PFSK-1 (cell line): ENCODE data around the gene SPRYD7. TPM values are rescaled to one million over a fixed set of nuclear protein-coding genes. Genes with fewer than 3 reads are reported as not detected.

Experiments used
- FOXP2 ChIP-seq: optimal IDR thresholded peaks from 2 replicates; pipeline ENCODE3; 2011; ENCODE audit warnings: borderline replicate concordance, control low read depth, inconsistent platforms; ENCODE audit not compliant: insufficient read depth; ENCODE audit errors: extremely low read length, extremely low read depth
- POLR2AphosphoS5 ChIP-seq: IDR thresholded peaks from 2 replicates; pipeline ENCODE4 v1.6.1; 2012; ENCODE audit warnings: low read depth, mild to moderate bottlenecking, control low read depth, low read length, moderate library complexity
- SIN3A ChIP-seq: IDR thresholded peaks from 2 replicates; pipeline ENCODE4 v1.6.1; 2012; ENCODE audit warnings: mild to moderate bottlenecking, low read length, moderate library complexity, borderline replicate concordance; ENCODE audit not compliant: insufficient read depth
- TAF1 ChIP-seq: IDR thresholded peaks from 2 replicates; pipeline ENCODE4 v1.6.1; 2012; ENCODE audit warnings: low read length, control low read depth, borderline replicate concordance; ENCODE audit not compliant: insufficient read depth
- polyA plus RNA-seq: library from polyadenylated mRNA; unstranded; fragments of >200 nt; gene quantifications from one replicate; pipeline ENCODE4 v1.2.1, GENCODE V29; 2012; ENCODE audit warnings: low read depth, missing spikeins; ENCODE audit not compliant: insufficient read length
- TF ChIP-seq, protein P1 (sequence below), 2 experiments: IDR thresholded peaks; 2 replicates each; pipeline versions ENCODE4 v1.6.1 to v1.8.0; 2011 to 2012; ENCODE audit warnings: low read depth in 2 of 2, low read length in 2 of 2, control low read depth in 1 of 2, inconsistent platforms in 1 of 2, mild to moderate bottlenecking in 1 of 2, moderate library complexity in 1 of 2; ENCODE audit not compliant: insufficient read depth in 1 of 2

The SPRYD7 gene
- polyA plus RNA-seq: 17.1 TPM

DNA sequence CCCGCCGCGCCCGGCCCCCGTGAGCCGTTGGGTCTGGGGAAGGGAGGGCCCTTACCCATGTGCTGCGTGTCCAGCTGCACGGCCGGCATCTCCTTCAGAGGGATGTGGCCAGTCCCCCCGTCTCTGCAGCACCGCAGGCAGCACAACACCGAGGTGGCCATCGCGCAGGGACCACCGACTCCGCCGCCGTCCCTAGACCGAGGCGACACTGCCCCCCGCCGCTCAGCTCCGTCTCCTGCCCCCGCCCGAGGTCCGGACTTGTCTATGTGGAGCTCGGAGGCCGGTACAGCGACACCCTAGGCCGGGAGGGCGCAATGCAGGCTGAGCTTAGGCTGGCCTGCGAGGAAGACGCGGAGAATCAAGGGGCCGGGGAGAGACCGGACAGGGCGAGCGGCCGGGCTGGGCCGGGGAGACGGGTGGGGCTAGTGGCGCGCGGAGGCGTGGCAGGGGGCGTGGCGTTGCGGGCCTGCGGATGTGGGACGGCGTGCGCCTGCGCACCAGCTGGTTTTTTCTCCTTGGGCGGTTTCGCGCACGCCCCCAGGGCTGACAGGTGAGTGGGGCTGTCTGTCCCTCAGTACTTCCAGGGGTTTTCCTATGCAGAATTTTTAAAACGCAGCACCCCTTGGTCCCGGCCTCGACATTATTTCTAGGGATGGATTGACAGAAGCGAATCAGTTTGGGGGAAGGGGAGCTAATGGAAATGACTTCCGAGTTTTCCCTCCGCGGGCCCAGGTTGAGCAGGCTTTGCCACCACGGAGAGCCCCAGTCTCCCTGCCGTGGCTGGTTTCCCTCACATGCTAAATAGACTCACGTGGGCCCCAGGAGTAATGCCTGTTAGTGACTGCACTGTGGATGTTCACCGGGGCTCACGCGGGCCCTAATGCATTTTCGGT lies at the start of gene SPRYD7:
Gene SPRYD7 (minus strand): TSS at position 266 of the 893 bp plus-strand sequence. CDS start 105 bp downstream, at position 161.
- TF ChIP-seq SIN3A: no peak
- TF ChIP-seq, protein P1, sequence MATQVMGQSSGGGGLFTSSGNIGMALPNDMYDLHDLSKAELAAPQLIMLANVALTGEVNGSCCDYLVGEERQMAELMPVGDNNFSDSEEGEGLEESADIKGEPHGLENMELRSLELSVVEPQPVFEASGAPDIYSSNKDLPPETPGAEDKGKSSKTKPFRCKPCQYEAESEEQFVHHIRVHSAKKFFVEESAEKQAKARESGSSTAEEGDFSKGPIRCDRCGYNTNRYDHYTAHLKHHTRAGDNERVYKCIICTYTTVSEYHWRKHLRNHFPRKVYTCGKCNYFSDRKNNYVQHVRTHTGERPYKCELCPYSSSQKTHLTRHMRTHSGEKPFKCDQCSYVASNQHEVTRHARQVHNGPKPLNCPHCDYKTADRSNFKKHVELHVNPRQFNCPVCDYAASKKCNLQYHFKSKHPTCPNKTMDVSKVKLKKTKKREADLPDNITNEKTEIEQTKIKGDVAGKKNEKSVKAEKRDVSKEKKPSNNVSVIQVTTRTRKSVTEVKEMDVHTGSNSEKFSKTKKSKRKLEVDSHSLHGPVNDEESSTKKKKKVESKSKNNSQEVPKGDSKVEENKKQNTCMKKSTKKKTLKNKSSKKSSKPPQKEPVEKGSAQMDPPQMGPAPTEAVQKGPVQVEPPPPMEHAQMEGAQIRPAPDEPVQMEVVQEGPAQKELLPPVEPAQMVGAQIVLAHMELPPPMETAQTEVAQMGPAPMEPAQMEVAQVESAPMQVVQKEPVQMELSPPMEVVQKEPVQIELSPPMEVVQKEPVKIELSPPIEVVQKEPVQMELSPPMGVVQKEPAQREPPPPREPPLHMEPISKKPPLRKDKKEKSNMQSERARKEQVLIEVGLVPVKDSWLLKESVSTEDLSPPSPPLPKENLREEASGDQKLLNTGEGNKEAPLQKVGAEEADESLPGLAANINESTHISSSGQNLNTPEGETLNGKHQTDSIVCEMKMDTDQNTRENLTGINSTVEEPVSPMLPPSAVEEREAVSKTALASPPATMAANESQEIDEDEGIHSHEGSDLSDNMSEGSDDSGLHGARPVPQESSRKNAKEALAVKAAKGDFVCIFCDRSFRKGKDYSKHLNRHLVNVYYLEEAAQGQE (IDR thresholded peaks at IDR 0.05; ENCODE audit: insufficient read depth in 1 of 2, low read depth in 2 of 2, low read length in 2 of 2): no peak
- peak; percentile 64 for TF ChIP-seq POLR2AphosphoS5
- peak; percentile 87 for TF ChIP-seq FOXP2

GRCh38 chr13:49985129-49985528 lies 49.0 kb upstream of the SPRYD7 start:
- TF ChIP-seq TAF1 (no peak), SIN3A (no peak), FOXP2 (no peak), POLR2AphosphoS5 (no peak)
- TF ChIP-seq, protein P1 (IDR thresholded peaks at IDR 0.05; ENCODE audit: insufficient read depth in 1 of 2, low read depth in 2 of 2, low read length in 2 of 2): no peak

DNA sequence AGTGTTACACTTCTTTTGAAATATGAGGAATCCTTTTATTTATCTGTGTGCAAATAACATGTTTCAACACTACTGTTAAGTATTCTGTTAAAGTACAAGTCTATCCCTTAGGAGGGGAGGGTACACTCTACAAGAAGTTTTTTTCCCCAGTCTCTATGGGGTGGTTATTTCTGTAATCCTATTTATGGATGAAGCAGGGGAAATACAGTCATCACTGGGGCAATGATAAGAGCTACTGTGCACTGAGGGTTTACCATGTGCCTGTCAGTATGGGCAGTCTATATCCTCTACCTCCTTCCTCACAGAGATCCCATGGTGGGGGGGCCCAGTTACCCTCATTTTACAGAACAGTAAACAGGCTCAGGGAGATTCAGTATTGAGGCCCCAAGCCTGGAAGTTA lies 44.1 kb upstream of the SPRYD7 start:
- TF ChIP-seq FOXP2: no peak
- no peak for TF ChIP-seq SIN3A
- no peak for TF ChIP-seq TAF1
- TF ChIP-seq POLR2AphosphoS5: no peak
- TF ChIP-seq, protein P1 (IDR thresholded peaks at IDR 0.05; ENCODE audit: insufficient read depth in 1 of 2, low read depth in 2 of 2, low read length in 2 of 2): no peak

- TF ChIP-seq POLR2AphosphoS5: no peak
These were observed 41.9 kb upstream of the SPRYD7 start for GRCh38 chr13:49977992-49978391.

GRCh38 chr13:49976314-49977258 lies 40.4 kb upstream of the SPRYD7 start:
- TF ChIP-seq TAF1: no peak
- no peak for TF ChIP-seq FOXP2
- no peak for TF ChIP-seq SIN3A
- TF ChIP-seq, protein P1 (IDR thresholded peaks at IDR 0.05; ENCODE audit: insufficient read depth in 1 of 2, low read depth in 2 of 2, low read length in 2 of 2): no peak
